HuH-7 (cell line): ENCODE measurements around the gene TSNAX.
A peak's percentile ranks its signal among the peaks of the same experiment; 100 is the strongest.

Source experiments
- DNase-seq: peaks from one replicate; pipeline ENCODE4 v3.0.0; 2011; ENCODE audit warnings: low spot score

TSNAX gene

GRCh38 chr1:231601824-231602672, 73.6 kb downstream of the TSNAX start:
- no peak for DNase-seq

GRCh38 chr1:231602673-231602984, 74.2 kb downstream of the TSNAX start:
- no peak for DNase-seq

GRCh38 chr1:231603598-231604275, 75.3 kb downstream of the TSNAX start:
- DNase-seq: peak; percentile 45

- no peak for DNase-seq
These were observed 75.8 kb downstream of the TSNAX start for GRCh38 chr1:231604276-231604621.

GRCh38 chr1:231605149-231606100, 77.0 kb downstream of the TSNAX start:
- DNase-seq: no peak

GRCh38 chr1:231606712-231607111, 78.2 kb downstream of the TSNAX start:
- DNase-seq: no peak

GRCh38 chr1:231610388-231610787, 81.9 kb downstream of the TSNAX start:
- no peak for DNase-seq

- no peak for DNase-seq
These were observed 82.6 kb downstream of the TSNAX start for GRCh38 chr1:231611111-231611510.

GRCh38 chr1:231611851-231612250, 83.4 kb downstream of the TSNAX start:
- no peak for DNase-seq

- DNase-seq: no peak
These were observed 84.1 kb downstream of the TSNAX start for GRCh38 chr1:231612393-231613089.

GRCh38 chr1:231613419-231614349, 85.2 kb downstream of the TSNAX start:
- DNase-seq: no peak
